Choroid plexus epithelial cell (primary cell): ENCODE results near the gene LHX3.
A peak's percentile ranks its signal among the peaks of the same experiment; 100 is the strongest.

Experiments
- DNase-seq: peaks from one replicate; pipeline ENCODE4 v3.0.0-alpha.2; 2010; ENCODE audit warnings: low read depth
- H3K4me3 ChIP-seq: 2 replicates; pipeline ENCODE4 v1.5.1; 2011; ENCODE audit warnings: low read depth, mild to moderate bottlenecking, control low read depth, low read length, moderate library complexity
- CTCF ChIP-seq: conservative IDR thresholded peaks from 2 replicates; pipeline ENCODE4 v1.5.1; 2011; ENCODE audit warnings: low read depth, mild to moderate bottlenecking, control low read depth, inconsistent platforms, low read length, moderate library complexity

Gene LHX3

GRCh38 chr9:136225366-136225747, 20.4 kb upstream of the LHX3 start:
- TF ChIP-seq CTCF, result no peak
- DNase-seq, result no peak
- no peak overlapping the region for H3K4me3 ChIP-seq

- H3K4me3 ChIP-seq, result no peak overlapping the region
- no peak for TF ChIP-seq CTCF
- DNase-seq, result no peak
Observed at GRCh38 chr9:136223871-136224640, 19.1 kb upstream of the LHX3 start.

GRCh38 chr9:136222906-136223285, 18.0 kb upstream of the LHX3 start:
- DNase-seq, result no peak
- no peak for TF ChIP-seq CTCF
- H3K4me3 ChIP-seq, result no peak overlapping the region

DNA sequence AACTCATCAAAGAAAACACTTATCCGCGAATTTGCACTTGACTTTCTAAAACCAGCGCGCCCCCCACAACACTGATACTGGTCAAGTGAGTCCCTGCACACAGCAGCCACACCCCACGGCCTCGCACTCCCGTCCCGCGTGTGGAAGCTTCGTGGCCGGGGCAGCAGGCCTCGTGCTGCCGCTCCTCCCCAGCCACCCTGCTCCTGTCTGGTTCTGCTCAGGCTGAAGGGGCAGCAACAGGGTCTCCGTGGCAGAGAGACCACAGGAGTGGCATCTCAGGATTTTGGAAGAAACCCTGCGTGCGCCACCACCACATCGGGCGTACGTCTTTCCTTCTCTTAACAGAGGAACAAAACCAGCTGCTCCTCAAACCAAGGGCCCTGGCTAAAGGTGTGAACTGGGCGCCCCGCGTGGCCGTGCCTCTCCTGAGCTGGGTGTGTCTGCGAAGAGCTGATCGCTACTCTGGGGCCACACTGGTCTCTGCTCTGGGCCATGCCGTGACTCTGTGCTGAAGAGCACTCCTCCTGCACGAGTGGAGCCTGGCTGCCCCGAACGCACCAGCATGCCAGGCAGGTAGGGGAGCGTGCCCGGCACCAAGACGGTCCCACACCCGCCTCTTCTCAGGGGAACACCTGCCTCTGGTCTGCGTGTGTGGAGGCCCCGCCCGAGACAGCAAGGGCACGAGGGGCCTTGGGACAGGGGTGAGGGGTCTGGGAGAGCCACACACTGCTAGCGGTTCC, 17.4 kb upstream of the LHX3 start:
- DNase-seq, result no peak
- no peak for TF ChIP-seq CTCF
- no peak overlapping the region for H3K4me3 ChIP-seq

GRCh38 chr9:136220017-136220729, 15.2 kb upstream of the LHX3 start:
- no peak overlapping the region for H3K4me3 ChIP-seq
- DNase-seq, result peak; percentile 57
- TF ChIP-seq CTCF, result no peak

GRCh38 chr9:136219276-136219675, 14.3 kb upstream of the LHX3 start:
- no peak overlapping the region for H3K4me3 ChIP-seq
- no peak for TF ChIP-seq CTCF
- peak; percentile 28 for DNase-seq
